ENCODE data around the gene MARCKSL1. TPM values are rescaled to one million over a fixed set of nuclear protein-coding genes. Genes with fewer than 3 reads are reported as not detected.
A peak's percentile ranks its signal among the peaks of the same experiment; 100 is the strongest.

MARCKSL1 gene, protein sequence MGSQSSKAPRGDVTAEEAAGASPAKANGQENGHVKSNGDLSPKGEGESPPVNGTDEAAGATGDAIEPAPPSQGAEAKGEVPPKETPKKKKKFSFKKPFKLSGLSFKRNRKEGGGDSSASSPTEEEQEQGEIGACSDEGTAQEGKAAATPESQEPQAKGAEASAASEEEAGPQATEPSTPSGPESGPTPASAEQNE
- total RNA-seq (2014; rRNA removed; shearing (Covaris generic)) = 53.7 and 67.1 TPM in 2 replicates

DNA sequence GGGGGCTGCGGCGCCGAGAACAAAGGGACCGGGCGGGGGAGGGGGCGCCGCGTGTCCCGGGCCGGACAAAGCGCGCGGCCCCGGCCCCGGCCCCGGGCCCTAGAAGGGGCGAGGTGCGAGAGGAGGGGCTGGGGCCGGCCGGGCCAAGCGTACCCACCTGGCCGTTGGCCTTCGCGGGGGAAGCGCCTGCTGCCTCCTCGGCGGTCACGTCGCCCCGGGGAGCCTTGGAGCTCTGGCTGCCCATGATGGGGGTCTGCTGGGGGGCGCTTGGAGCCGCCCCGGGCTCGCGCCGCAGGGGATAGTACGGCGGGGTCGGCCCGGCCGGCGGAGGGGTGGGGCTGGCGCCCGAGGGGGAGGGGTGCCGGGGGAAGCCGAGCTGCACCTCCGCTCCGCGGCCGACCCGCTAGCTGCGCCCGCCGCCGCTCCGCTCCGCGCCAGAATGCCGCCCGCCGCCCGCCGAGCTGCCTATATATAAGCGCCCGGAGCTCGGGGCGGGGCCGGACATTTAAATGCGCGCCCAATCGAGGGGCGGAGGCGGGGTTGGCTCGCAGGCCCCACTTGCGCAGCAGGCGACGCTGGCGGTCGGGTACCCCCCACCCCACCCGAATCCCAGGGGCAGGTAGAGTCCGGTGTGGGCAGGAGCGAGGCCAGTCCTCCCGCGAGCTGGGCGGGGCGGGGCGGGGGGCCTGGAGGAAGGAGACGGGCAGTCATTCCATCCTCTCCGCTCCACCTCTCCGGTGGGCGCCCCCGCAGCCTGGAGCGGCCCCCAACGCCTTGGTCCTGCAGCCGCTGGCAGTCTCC is at the start of gene MARCKSL1:
MARCKSL1 (minus strand) TSS at position 444 of the 801 bp plus-strand sequence; CDS start at position 244, 200 bp downstream.
- peak; percentile 69 to 75 for DNase-seq (ENCODE audit: low read depth in 1 of 2, low spot score in 2 of 2)
- H3K4me3 ChIP-seq = peak within 1 kb of the TSS; percentile 85
- H3K36me3 ChIP-seq = peaks cover 43% of the 10 kb centered on the region
- peaks cover 33% of the 10 kb centered on the region for H3K4me1 ChIP-seq (replicated peaks)
- H3K27ac ChIP-seq = no peak within 1 kb of the TSS; the same call in 1 of the 2 replicates
- H3K27me3 ChIP-seq (replicated peaks) = no peaks in the 10 kb centered on the region
- H3K9me3 ChIP-seq (replicated peaks) = no peaks in the 10 kb centered on the region

DNA sequence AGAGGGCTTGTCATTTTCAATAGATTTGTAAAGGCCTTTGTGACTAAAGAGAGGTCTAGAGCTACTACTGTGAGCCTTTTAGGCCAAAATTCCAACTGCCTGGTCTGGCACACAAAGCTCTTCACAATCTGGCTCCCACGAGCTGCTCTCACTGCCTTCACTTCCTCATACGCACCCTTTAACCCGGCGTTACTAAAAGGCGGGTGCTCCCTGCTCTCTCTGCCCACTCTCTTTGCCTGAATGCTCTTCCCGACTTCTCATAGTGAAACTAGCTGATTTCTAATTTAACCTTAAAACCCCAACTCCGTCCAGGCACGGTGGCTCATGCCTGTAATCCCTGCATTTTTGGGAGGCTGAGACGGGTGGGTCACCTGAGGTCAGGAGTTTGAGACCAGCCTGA is 44.0 kb upstream of the MARCKSL1 start:
- DNase-seq (ENCODE audit: low read depth in 1 of 2, low spot score in 2 of 2) = no peak
- H3K4me3 ChIP-seq = no peak overlapping the region
- no peaks in the 10 kb centered on the region for H3K9me3 ChIP-seq (replicated peaks)
- H3K27ac ChIP-seq = no peak overlapping the region
- H3K27me3 ChIP-seq (replicated peaks) = no peaks in the 10 kb centered on the region
- no peaks in the 10 kb centered on the region for H3K4me1 ChIP-seq (replicated peaks)
- H3K36me3 ChIP-seq = peaks cover 88% of the 10 kb centered on the region

DNA sequence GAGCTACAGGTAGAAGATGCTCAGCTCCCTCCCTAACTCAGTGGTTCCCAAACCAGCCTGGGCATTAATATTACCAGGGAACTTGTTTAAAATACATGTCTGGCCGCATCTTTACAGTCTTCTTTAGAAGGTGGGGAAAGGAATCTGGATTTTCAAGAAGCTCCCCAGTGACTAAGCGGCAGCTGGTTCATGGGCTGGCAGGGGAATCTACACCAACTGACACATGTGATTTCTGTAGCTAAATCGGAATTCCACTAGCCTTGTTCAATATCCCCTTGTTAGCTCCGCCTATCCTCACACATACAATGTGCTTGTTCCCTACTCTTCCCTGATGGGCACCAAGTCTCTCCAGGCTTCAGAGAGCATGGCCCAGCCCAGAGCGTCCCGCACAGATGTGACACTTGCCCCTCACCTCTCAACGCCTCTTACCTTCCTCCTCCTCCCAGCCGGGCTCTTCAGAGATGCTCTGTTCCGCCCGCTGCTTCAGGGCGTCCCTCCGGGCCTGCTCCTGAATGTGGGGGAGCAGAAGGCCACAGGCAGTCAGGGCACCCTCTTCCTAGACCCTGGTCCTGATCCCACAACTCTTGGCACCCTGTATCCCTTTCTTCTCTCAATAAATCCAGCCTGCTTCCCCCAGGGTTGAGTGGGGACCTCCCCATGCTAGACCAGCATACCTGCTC is 41.6 kb upstream of the MARCKSL1 start:
- Histone ChIP-seq H3K36me3 (peaks cover 86% of the 10 kb centered on the region), H3K27me3 (replicated peaks) (no peaks in the 10 kb centered on the region), H3K4me1 (replicated peaks) (no peaks in the 10 kb centered on the region), H3K27ac (no peak overlapping the region), H3K9me3 (replicated peaks) (no peaks in the 10 kb centered on the region), H3K4me3 (no peak overlapping the region)
- DNase-seq (ENCODE audit: low read depth in 1 of 2, low spot score in 2 of 2) = no peak

DNA sequence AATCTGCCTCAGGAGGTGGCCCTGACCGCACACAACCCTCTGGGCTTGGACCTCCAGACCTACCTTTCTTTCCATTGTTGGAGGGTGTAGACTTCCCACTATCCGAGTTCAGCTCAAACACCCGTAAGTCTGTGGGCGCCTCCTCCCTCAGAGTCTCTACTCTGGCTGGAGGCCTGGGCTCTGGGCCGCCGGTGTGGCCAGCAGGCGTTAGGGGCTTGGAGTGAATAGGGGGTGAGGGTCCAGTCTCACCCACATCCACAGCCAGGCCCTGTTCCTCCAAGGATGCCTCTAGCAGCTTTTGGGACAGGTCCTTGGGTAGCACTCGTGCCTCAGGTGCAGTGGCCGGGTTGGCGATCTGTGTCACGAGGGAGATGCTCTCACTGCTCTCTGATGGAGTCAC is 40.2 kb upstream of the MARCKSL1 start:
- Histone ChIP-seq H3K36me3 (peaks cover 92% of the 10 kb centered on the region), H3K27ac (no peak overlapping the region), H3K4me1 (replicated peaks) (no peaks in the 10 kb centered on the region), H3K9me3 (replicated peaks) (no peaks in the 10 kb centered on the region), H3K4me3 (no peak overlapping the region), H3K27me3 (replicated peaks) (no peaks in the 10 kb centered on the region)
- DNase-seq (ENCODE audit: low read depth in 1 of 2, low spot score in 2 of 2) = no peak

DNA sequence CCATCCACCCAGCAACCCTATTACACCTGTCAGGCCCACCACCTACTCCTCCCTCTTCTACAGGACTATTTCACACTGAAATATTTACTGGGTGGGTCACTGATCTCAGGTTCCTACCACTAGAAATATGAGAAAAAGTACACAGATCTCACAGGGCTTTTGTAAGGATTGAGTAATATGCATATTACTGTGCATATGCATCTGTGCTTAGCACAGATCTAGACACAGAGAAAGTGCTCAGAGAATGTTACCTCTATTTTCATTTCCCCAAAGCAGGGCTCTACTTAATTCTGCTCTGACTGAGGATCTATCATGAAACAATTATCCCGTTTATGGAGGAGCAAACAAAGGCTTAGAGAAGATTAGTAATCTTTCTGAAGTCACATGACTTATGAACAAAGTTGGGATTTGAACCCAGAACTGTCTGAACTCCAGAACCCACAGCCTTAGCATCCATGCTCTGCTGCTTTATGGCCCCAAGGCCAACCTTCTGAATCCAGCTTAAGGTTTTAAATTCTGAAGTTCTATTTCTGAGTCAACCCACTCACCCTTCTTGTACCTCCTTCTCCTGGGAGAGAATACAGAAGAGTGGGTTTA is 38.1 kb upstream of the MARCKSL1 start:
- peaks cover 84% of the 10 kb centered on the region for H3K36me3 ChIP-seq
- H3K27ac ChIP-seq = no peak overlapping the region
- no peaks in the 10 kb centered on the region for H3K9me3 ChIP-seq (replicated peaks)
- no peaks in the 10 kb centered on the region for H3K4me1 ChIP-seq (replicated peaks)
- H3K27me3 ChIP-seq (replicated peaks) = no peaks in the 10 kb centered on the region
- H3K4me3 ChIP-seq = no peak overlapping the region
- no peak for DNase-seq (ENCODE audit: low read depth in 1 of 2, low spot score in 2 of 2)

DNA sequence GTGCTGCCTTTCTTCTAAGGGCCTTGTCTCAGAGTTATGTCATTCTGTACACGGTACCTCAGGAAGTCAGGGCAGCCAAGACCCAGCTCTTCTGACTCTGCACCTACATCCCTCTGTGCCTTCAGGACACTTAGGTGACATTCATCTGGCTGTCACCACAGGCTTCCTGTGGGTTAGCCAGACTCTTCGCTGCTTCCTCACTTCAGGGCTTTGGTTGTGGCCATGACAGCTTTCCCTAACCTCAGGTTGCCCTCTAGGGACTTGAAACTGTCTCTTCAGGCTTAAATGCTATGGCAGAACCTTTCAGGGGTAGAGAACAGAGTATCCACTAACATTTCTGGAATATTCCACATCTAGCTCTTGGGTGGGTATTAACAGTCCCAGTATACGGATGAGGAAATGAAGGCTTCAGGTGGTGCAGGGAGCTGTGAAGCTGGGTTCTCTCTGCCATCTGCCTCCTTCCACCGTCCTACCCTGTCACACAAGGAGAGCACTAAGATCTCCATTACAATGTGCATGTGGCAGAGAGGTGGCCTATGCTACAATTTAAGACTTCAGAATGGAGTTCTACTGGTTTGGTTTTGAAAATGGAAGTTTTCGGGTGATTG is 36.2 kb upstream of the MARCKSL1 start:
- H3K4me3 ChIP-seq = no peak overlapping the region
- no peak for DNase-seq (ENCODE audit: low read depth in 1 of 2, low spot score in 2 of 2)
- H3K4me1 ChIP-seq (replicated peaks) = no peaks in the 10 kb centered on the region
- H3K9me3 ChIP-seq (replicated peaks) = no peaks in the 10 kb centered on the region
- no peaks in the 10 kb centered on the region for H3K27me3 ChIP-seq (replicated peaks)
- peaks cover 85% of the 10 kb centered on the region for H3K36me3 ChIP-seq
- no peak overlapping the region for H3K27ac ChIP-seq

DNA sequence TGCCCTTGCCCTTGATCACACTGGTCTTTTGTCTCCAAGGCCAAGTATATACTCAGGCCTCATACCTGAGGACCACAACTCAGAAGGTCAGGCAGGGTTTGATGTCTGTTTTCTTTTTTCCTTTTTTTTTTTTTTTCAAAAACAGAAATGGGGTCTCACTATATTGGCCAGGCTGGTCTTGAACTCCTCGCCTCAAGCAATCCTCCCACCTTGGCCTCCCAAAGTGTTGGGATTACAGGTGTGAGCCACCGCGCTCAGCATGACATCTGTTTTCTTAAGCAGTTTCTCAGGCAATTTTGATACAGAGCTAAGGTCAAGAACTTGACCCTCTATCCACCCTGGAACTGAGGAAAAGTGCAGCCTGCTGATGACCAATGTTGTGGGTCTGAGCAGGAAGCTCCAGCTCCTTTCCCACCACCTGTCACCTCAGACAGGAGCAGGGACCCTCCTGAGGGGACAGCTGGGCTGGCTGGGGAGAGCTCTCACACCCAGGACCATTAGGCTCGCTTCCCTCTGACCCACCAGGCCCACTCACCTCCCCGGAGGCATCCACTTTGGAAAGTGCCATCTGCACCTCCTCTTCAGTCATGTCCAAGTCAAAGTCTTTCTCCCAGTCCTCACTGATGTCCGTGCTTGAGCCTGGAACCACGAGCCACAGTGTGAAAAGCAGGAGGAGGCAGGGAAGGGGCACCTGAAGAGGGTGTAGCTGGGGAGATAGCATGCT is 32.0 kb upstream of the MARCKSL1 start:
- H3K36me3 ChIP-seq = peaks cover 67% of the 10 kb centered on the region
- H3K9me3 ChIP-seq (replicated peaks) = no peaks in the 10 kb centered on the region
- no peak for DNase-seq (ENCODE audit: low read depth in 1 of 2, low spot score in 2 of 2)
- no peaks in the 10 kb centered on the region for H3K27me3 ChIP-seq (replicated peaks)
- no peaks in the 10 kb centered on the region for H3K4me1 ChIP-seq (replicated peaks)
- no peak overlapping the region for H3K27ac ChIP-seq
- H3K4me3 ChIP-seq = no peak overlapping the region

DNA sequence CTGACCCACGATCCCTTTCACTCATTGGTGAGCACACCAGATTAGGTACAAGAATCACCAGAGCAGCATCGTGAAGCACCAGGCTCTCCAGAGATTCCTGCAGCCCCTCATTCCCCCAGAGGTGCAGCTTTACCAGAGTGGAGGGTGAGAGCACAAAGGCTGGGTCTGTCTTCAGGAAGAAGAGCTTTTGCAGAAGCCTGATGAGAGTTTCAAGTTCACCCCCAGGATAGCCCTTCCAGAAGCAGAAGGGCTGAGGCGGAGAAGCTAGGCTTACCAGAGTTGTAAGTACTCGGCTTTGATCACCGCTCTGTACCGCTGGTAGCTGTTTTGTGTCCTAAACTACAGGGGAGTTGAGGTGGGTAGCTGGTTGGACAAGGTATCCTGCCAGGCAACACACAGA is 29.4 kb upstream of the MARCKSL1 start:
- Histone ChIP-seq H3K4me1 (replicated peaks) (peaks cover 7% of the 10 kb centered on the region), H3K27me3 (replicated peaks) (no peaks in the 10 kb centered on the region), H3K36me3 (peaks cover 59% of the 10 kb centered on the region)

DNA sequence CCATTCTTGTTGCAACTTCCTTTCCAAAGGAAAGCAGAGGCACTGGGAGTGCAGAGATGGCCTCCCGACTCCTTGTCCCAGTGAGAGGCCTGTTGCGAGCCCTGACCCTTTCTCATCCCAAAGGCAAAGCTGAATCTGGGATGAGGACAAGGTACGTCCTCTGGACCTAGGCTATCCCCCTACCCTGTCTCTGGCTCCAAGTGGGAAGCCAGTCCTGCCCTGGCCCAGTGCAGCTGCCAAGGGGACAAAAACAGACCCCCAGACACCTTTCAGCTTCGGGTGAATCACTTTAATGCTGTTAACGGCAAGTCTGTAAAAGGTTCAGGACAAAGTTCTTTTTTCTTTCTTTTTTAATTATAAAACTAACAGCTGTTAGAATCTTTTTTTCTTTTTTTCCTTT is 28.8 kb upstream of the MARCKSL1 start:
- DNase-seq (ENCODE audit: low read depth in 1 of 2, low spot score in 2 of 2) = no peak
- Histone ChIP-seq H3K4me1 (replicated peaks) (peaks cover 7% of the 10 kb centered on the region), H3K9me3 (replicated peaks) (no peaks in the 10 kb centered on the region), H3K4me3 (no peak overlapping the region), H3K27me3 (replicated peaks) (no peaks in the 10 kb centered on the region), H3K36me3 (peaks cover 53% of the 10 kb centered on the region), H3K27ac (no peak overlapping the region)

More for the DNA sequence above, 29.4 kb upstream of the MARCKSL1 start:
- no peak overlapping the region for H3K27ac ChIP-seq
- no peak for DNase-seq (ENCODE audit: low read depth in 1 of 2, low spot score in 2 of 2)
- no peak overlapping the region for H3K4me3 ChIP-seq
- no peaks in the 10 kb centered on the region for H3K9me3 ChIP-seq (replicated peaks)

DNA sequence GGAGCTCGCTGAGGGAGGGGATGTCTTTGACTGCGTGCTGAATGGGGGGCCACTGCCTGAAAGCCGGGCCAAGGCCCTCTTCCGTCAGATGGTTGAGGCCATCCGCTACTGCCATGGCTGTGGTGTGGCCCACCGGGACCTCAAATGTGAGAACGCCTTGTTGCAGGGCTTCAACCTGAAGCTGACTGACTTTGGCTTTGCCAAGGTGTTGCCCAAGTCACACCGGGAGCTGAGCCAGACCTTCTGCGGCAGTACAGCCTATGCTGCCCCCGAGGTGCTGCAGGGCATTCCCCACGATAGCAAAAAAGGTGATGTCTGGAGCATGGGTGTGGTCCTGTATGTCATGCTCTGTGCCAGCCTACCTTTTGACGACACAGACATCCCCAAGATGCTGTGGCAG is 27.7 kb upstream of the MARCKSL1 start:
- Histone ChIP-seq H3K9me3 (replicated peaks) (no peaks in the 10 kb centered on the region), H3K36me3 (peaks cover 43% of the 10 kb centered on the region), H3K27ac (no peak overlapping the region), H3K27me3 (replicated peaks) (no peaks in the 10 kb centered on the region), H3K4me1 (replicated peaks) (peaks cover 7% of the 10 kb centered on the region), H3K4me3 (no peak overlapping the region)
- no peak for DNase-seq (ENCODE audit: low read depth in 1 of 2, low spot score in 2 of 2)

DNA sequence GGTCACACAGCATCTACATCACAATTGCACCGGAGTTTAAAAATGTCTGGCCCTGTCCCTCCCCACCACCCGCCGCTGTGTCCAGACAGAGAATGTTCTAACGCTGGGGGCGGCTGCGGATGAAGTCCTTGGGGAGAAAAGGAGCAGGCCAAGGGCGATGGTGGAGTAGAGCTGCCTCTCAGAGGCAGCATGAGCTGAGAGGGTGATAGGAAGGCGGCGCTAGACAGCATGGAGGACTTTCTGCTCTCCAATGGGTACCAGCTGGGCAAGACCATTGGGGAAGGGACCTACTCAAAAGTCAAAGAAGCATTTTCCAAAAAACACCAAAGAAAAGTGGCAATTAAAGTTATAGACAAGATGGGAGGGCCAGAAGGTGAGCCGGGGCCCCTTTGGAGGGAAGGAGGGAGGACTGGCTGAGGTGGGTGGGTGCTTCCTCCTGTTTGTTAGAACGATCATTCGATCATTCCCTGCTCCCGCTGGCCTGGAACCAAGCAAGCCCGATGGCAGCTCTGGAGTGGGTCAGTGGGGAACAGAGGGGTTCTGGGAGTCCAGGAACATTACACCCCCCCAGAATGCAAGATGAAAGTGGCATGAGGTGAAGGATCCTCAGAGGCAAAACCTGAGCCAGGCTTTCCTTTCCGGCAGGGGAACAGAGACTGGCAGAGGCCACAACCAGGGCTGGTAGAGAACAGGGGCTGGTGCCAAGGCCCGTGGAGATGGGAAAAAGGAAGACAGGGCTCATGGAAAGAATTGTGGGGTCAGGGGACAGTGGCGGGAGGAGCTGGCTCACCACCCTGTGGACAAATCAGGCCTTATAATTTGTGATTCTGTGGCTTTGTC is 26.7 kb upstream of the MARCKSL1 start, which contains the start of the genes FAM229A and TSSK3:
FAM229A (minus strand) TSS at position 12 of the 840 bp plus-strand sequence. CDS start 394 bp downstream, outside the sequence.
TSSK3 (plus strand) TSS at position 66 of the 840 bp plus-strand sequence; CDS start at position 229, 163 bp downstream.
- Histone ChIP-seq H3K36me3 (peaks cover 33% of the 10 kb centered on the region), H3K4me3 (peak within 1 kb of the TSS; percentile 28)

More for the DNA sequence above, 26.7 kb upstream of the MARCKSL1 start, which contains the start of the genes FAM229A and TSSK3:
- peaks cover 7% of the 10 kb centered on the region for H3K4me1 ChIP-seq (replicated peaks)
- no peaks in the 10 kb centered on the region for H3K27me3 ChIP-seq (replicated peaks)
- H3K9me3 ChIP-seq (replicated peaks) = no peaks in the 10 kb centered on the region
- no peak for DNase-seq (ENCODE audit: low read depth in 1 of 2, low spot score in 2 of 2)
- no peak within 1 kb of the TSS for H3K27ac ChIP-seq
